H4 (cell line): ENCODE results near the gene PTCD1. TPM values are rescaled to one million over a fixed set of nuclear protein-coding genes. Genes with fewer than 3 reads are reported as not detected.
A peak's percentile ranks its signal among the peaks of the same experiment; 100 is the strongest.
"Not testable (repeated sequence)": the region's sequence is repeated elsewhere in the genome, so short reads cannot be mapped to it uniquely, and the experiment has no call there.

Experiments
- DNase-seq: peaks from one replicate; pipeline ENCODE4 v3.0.0-alpha.2; 2015; ENCODE audit warnings: low spot score
- total RNA-seq: library from RNA; depleted of rRNA; stranded (reverse); fragments of >200 nt; shearing (Covaris generic); gene quantifications from 2 replicates; pipeline ENCODE4 v1.2.3, GENCODE V29; 2014

Gene PTCD1
- total RNA-seq, 1 experiment from 2014 or later = 3.5 TPM

DNA sequence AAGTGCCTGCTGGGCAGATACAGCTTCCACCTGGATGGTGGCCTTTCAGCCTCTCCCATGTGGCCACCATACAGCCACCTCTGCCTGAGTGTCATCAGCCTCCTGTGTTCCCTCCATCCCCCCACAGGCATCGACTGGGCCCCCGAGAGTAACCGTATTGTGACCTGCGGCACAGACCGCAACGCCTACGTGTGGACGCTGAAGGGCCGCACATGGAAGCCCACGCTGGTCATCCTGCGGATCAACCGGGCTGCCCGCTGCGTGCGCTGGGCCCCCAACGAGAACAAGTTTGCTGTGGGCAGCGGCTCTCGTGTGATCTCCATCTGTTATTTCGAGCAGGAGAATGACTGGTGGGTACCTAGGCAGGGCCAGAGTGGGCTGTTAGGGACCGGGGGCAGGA lies 50.7 kb downstream of the PTCD1 start:
- no peak for DNase-seq

DNA sequence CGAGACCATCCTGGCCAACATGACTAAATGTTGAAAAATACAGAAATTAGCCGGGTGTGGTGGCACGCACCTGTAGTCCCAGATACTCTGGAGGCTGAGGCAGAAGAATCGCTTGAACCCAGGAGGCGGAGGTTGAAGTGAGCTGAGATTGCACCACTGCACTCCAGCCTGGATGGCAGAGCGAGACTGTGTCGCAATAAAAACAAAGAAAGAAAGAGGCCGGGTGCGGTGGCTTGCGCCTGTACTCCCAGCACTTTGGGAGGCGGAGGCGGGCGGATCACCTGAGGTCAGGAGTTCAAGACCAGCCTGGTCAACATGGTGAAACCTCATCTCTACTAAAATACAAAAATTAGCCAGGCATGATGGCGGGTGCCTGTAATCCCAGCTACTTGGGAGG lies 51.4 kb downstream of the PTCD1 start:
- not testable (repeated sequence) for DNase-seq

GRCh38 chr7:99386584-99387238 lies 51.9 kb downstream of the PTCD1 start:
- DNase-seq = no peak

DNA sequence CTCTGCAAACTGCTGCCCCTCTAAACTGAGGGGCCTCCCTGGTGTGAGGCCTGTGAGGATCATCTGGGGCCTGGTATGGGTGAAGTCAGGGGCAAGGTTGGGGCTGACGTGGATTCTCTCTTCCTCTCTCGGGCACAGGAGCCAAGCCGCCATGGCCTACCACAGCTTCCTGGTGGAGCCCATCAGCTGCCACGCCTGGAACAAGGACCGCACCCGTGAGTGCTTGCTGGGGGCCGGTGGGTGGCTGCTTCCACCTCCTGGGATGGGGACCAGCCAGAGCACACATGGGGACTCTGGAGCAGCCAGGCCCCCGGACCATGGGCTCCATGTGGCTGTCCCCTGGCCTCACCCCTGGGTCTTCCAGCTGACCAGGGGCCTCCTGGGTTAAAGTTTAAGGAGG lies 53.0 kb downstream of the PTCD1 start:
- no peak for DNase-seq

DNA sequence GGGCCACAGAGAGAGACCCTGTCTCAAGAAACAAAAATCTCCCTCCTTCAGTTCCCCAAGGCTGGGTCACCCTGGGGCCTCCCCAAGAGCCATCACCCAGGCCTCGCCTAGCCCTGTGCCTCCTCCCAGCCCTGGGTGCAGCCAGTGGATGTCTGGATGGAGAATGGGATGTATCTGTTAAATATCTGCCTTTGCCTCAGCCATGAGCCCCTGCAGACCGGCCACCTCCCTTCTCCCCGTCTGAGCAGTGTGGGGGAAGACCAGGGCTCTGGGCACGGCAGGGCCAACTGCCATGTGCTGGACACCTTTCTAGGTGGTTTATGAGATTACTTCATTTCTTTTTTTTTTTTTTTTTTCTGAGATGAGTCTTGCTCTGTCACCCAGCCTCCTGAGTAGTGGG lies 54.1 kb downstream of the PTCD1 start:
- DNase-seq = no peak

- no peak for DNase-seq
Observed at GRCh38 chr7:99383791-99384370, 54.7 kb downstream of the PTCD1 start.

- DNase-seq = no peak
Observed at GRCh38 chr7:99383203-99383602, 55.4 kb downstream of the PTCD1 start.

DNA sequence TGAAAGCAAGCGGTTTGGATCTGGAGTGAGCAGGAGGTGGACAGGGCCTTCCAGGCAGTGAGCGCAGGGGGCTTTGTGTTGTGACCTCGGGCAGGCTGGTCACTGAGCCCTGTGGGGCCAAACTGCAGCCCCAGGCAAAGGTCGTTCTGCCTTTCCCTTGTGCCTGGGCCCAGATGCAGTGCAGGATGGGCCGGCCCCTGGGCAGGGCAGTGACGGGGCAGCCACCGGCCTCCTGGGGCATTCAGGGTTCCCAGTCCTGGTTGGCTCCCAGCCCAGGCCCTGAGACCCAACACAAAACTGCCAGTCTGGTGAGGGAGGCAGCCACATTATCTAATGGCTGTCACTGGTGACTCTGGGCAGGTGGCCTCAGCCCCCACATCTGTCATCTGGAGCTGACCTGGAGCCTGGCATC lies 56.9 kb downstream of the PTCD1 start:
- no peak for DNase-seq

DNA sequence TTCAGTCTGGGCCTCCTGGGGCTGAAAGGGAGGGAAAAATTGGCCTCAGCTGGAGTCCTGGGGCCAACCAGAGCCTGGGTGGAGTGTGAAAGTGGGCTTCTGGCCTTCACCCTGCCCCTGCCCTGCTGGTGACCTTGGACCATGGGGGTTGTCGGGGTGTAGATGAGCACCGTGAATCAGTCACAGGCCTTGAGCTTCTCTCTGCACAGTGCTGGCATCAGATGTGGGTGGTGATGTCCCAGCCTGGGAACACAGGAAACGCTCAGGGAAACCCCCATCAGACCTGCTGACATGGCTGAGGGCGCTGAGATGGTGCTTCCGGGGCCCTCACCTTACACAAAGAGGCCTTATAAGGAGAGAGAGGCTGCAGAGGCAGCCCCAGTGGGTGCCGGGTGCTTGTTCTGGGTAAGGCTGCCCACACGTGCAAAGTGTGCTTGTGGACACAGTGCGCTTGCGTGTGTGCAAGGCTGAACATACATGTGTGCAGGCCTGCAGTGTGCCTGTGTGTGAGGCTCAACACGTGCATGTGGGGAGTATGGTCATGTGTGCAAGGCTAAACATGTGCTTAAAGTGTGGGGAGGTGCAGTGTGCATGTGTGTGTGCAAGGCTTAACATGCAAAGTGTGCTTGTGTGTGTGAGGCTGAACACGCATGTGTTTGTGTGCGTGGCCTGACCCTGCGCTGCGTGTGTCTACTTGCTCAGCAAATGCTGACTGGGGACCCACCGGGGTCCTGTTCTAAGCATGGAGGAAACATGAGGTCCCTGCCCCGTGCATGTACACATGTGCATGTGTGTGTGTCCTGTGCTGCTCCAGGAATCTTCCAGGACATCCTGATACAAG lies 57.6 kb downstream of the PTCD1 start:
- no peak for DNase-seq

DNA sequence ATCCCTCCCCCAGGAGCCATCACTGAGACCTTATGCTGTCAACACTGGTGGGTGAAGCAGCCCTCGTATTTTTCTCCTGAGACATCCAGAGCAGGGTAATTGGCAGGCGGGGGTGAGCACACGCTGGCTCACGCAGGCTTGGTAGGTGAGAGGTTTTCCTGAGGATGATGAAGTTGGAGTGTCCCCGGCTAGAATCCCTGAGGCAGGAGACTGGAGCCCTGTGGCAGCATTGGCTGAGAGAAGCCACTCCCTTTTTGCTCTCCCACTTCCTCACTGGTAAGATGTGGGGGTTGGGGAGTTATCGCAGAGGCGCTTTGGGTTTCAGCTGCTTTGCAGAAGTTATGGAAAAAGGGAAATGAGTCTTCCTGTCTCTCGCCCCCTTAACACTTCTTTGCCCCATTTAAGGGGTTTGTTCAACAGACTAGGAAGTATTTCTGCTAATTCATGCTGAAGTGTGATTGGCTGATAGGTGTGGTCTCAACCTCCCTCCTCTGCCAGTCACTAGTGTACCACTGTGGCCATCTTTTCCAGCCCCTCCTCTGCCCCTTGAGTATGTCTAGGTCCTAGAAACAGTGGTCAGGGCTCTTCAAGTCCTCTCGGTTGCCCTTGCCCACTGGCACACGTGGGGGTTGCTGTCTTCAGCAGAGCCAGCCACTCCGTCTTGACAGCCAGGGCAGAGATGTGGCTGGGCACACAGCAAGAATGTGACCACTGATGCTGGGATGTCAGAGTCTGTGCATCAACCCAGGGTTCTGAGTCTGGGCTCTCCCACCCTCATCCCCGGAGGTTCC lies 58.4 kb downstream of the PTCD1 start:
- DNase-seq = no peak

DNA sequence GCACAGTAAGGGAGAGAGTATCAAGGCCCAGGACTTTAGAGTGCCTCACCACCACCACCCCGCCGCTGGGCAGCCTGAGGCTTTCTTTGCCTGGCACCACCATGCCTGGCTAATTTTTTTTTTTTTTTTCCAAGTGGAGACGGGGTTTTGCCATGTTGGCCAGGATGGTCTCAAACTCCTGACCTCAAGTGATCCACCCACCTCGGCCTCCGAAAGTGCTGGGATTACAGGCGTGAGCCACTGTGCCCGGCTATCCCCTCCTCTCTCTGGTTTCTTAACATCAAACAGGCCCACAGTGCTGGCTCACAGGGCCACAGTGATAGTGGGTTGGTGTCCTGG lies 58.9 kb downstream of the PTCD1 start:
- DNase-seq = not testable (repeated sequence)

- peak; percentile 48 for DNase-seq
Observed at GRCh38 chr7:99379043-99379577, 59.5 kb downstream of the PTCD1 start.

GRCh38 chr7:99375070-99375807 lies 63.4 kb downstream of the PTCD1 start:
- DNase-seq = peak; percentile 63

DNA sequence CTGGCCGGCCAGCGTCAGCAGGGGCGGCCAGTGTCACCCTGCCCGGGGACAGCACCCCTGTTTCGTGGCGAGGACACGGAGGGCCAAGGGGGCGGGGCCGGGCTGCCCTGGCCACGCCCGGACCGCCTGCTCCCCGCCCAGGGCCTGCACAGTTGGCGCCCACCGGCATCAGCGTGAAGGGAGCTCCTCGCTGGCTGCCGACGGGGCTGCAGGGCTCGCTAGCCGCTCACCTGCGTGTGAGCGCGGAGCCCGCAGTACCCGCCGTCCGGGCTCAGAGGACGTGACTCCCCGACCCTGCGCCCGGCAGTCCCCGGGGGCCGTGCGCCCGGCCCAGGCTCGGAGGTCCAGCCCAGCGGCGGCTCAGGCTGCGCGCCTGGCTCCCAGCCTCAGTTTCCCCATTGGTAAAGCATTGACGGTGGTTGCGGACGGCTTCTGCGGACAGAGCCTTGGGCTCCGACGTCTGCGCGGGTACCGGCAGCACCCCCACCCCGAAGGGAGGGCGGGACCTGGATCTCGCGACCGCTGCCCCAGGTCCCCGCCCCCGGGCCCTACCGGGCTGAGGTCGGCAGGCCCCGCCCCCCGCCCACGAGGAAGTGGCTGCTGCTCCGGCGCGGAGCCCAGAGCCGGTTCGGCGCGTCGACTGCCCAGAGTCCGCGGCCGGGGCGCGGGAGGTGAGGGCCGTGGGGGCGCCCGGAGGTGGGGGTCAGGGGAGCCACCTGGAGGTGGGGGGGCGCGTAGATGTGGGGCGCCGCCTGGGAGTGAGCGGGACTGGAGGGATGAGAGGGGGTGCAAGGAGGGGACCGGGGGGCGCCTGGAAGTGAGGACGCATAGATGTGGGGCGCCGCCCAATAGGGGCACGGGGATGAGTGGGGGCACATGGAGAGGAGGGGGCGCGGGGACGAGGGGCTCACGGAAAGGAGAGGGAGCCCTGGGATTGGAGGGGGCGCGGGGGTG lies 64.2 kb downstream of the PTCD1 start, which contains the start of gene ARPC1B:
Gene ARPC1B, plus strand, starts transcription at position 620 of the 954 bp plus-strand sequence. CDS start 10,985 bp downstream, outside the sequence.
- DNase-seq = peak; percentile 62

GRCh38 chr7:99373091-99374066 lies 65.2 kb downstream of the PTCD1 start:
- DNase-seq = no peak

DNA sequence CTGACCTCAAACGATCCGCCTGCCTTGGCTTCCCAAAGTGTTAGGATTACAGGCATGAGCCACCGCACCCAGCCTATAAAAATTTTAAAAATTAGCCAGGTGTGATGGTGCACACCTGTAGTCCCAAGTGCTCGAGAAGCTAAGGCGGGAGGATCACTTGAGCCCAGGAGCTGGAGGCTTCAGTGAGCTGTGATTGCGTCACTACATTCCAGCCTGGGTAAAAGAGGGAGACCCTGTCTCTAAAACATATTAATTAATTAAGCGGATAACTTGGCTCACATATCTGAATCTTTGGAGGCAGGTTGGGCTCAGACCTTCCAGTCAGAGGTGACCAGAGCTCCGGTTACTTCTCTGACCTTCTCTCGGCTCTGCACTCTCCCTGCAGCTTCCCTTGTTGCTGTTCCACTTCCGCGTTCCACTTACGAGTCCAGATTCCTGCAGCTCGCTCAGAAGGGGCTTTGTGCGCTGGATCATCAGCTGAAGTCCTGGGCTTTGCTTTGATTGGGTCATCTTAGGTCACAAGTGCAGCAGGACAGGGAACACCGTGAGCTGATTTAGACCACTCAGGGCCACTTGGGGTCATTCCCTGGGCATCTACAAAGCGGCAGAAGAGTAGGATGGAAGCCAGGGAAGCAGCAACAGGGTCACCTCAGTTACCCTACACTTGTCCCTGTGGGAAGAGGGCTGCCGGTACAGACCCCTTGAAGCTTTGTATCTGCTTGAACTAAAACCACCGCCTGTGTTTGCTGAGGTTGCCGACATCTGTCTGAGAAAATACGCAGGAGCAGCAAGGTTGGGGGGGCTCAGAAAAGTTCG lies 66.1 kb downstream of the PTCD1 start:
- no peak for DNase-seq

GRCh38 chr7:99371376-99371920 lies 67.2 kb downstream of the PTCD1 start:
- DNase-seq = no peak
